Activated CD8-positive, alpha-beta memory T cell treated with anti-CD3 and anti-CD28 coated beads for 1 hour (primary cell): Measurements from ENCODE around the gene TRPM3.

Experiments
- DNase-seq, 2 donors: peaks; one replicate each; pipeline ENCODE4 v3.0.0-alpha.2; 2020; ENCODE audit warnings: low read depth in 1 of 2; ENCODE audit errors: extremely low read depth in 1 of 2

Gene TRPM3

DNA sequence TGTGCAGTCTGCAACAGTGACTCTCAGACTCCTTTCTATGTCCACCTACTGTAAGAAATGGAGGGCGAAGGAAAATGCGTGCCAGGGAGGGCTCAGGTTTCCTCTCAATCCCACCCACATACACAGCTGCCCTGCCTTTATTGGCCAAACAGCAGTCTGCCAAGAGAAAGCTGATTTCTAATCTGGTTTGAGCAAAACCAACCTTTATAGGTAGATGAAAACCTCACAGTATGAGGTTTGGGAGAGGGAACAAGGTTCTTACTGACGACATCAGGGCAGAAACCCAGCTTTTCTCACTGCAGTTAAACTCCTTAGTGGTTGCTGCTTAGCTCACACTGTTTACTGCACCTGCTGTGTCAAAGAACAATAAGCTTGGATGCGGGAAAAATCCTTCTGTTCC, 554.7 kb downstream of the TRPM3 start:
- no peak for DNase-seq

DNA sequence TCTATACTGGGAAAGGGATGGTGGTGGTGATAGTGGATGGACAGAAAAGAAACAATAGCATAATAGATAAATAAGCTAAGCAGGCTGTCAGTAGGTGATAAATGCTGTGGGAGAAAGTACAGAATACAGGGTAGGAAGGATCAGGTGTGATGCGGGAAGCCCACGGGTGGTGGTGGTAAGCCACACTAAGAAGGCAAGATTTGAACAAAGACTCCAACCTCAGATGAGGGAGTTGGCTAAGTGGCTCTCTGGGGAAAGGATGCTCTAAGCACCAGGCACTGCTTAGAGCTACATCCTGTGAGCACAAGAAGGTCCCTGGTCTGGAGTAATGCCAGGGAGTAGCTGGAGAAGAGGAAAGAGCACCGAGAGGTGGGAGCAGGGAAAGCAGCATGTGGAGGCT, 555.4 kb downstream of the TRPM3 start:
- DNase-seq = no peak

DNA sequence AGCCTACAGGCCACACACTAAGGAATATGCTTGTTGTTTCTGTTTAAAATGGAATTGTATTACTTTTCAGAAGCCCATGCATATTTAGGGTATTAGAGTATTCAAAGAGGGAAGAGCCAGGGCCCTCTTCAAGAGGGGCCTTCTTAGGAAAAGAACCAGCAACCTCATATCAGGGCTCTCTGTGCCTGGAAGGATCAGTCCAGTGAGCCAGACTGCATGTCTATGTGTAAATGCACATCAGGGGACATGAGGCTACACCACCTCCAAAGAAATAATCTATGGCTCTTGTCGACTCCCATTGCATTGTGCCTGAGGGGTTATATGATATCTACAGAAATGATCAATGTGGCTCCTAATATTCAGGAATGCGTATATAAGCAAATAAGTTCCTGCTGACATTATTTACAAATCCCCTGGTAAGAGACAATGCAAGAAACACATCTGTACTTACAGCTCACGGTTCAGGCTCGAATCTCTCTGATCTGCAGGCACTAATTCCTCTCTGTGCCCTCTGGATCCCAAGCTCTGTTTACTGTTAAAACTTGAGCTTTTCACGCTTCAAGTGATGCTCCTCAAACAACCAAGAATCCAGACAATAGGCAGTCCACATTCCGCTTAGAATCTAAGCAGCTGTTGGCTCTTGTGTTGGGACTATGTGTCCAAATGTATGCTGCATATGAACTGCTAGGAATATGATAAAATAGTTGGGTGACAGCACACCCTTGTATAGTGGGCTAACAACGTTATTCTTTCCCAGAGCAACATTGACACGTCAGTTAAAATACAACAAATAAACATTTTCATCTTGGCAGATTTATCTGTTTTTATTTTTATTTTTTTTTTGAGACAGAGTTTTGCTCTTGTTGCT, 556.7 kb downstream of the TRPM3 start:
- DNase-seq = no peak

DNA sequence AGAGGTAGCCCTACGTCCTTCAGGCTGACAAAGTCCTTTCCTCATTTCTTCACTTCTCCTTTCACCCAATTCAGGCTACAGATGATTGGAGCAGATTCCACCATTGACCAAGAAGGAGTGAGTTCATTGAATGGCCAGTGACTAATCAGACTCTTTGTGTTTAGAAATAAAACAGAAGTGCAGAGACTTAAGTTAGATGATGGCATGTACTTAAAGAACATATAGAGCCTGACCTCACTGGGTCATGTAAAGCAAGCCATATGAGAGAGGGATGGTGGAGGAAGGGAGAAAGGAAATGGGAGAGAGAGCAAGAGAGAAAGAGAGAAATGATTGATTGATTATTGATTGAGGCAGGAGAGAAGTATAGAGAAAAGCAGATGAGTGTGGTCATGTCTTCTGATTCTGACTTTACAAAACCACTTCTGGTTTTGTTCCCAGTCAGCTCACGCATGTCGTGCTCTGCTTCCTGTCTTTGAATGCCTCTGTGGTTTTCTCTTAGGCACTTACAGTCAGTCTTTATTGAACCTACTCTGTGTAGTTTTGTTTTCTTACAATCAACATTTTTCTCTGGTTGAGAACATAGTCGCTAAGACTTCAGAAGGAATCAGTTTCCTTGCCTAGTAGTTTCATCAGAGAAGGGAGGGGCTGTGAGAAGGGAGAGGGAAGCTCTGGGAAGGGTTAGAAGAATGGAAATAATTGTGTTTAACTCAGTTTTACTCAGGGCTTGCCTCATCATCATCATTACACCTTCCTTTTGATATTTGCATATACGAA, 557.8 kb downstream of the TRPM3 start:
- DNase-seq = no peak

DNA sequence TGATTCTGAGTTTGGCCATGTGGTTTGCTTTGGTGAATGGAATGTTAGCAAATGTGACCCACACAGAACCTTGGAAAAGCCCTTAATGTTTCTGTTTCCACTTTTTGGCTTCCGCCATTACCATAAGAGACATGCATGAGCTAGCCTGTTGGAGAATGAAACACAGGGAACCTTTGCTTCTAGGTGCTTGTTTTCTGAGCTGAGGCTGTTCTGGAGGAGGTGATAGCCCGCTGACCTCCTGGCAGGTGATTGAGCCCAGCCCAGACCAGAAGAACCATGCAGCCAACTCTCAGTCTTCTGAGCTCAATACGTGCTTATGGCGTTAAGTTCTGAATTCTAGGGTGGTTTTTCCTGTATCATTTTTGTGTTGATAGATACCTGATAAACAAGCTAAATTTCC, 558.4 kb downstream of the TRPM3 start:
- DNase-seq = no peak

DNA sequence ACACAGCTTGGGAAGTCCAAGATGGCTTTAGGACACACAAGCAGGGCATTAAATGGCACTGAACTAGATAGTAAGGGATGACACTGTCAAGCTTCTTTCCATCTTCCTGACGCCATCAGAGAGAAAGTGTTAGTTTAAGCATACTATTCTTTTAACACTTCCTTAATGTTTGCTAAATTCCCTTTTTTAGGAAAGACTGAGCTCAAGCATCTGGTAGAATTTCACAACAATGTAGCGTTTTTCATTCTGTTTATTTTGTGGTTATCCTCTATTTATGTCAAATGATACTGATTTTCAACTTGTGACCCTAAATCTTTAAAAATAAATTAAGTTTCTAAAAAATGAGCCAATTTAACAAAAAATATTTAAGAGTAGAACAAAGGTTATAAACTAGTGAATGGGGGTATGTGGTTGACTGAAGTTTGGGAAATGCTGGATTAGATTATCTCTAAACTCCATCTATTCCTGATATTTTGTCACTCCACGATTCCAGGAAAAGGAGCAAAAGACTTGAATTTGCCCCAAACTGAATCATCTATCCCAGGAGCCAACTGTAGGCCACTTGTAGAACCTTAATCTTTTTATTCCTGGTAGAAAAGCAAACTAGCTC, 559.5 kb downstream of the TRPM3 start:
- no peak for DNase-seq

DNA sequence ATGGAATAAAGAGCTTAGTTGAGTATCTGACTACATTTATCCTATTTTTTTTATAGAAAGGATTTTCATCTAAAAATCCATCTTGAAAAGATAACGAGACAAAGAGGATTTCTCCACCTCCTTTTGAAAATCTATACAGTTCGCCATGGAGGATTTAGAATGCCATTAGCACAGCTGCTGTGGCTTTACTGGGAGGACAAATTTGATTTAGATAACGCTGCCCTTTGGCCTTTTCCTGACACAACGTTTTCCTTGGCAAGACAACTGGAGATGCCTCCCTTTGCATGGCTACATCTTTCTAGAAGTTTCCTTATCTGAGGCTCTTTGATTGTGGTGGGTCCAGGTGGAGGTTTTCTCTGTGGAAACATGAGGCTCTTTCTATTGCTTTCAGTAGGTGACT, 560.3 kb downstream of the TRPM3 start:
- DNase-seq = no peak

DNA sequence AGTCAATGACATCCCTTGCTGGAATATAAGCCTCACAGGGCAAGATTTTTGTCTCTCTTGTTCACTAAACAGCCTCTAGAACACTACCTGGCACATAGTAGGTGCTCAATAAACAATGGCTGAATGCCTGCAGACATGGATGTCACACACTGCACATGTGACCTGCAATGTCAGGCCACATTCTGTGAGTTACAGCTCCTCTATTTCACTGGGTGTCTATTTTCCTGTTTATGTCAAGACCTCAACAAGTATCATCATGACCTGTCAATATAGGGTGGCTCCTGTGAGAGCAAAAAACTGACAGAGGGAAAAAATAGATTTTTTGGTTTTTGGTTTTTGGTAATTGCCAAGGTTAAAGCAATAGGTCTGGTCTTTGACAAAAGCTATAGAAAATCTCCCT, 562.3 kb downstream of the TRPM3 start:
- no peak for DNase-seq

DNA sequence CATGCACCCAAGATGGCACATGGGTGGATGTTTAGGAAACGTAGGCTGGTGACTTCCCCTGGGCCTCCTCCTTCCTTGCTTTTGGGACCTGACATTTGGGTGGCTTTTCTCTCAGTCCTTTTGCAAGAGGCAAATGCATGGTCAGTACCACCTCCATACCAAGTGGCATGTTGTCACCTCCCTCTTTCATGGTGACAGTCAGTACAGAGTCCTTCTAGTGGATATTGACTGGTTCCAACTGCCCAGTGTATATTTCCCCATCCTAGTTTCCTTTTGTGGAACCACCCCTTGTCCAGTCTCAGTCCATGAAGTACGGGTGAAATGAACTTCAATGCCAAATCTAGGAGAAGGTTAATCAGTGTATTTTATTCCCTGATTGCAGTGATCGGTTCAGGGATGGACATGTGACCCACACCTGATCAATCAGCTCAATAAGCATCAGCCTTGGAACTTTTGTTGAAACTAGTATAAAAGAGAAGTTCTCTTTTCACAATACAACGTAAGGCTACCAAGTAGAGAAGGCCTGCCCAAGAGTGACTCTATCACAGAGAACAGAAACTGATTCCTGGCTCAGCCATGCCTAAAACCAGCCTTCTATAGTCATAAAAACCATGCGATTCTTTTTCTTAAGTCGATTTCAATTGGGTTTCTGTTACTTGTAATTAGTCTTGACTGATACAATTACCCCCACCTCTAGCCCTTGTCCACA, 563.6 kb downstream of the TRPM3 start:
- DNase-seq = no peak

DNA sequence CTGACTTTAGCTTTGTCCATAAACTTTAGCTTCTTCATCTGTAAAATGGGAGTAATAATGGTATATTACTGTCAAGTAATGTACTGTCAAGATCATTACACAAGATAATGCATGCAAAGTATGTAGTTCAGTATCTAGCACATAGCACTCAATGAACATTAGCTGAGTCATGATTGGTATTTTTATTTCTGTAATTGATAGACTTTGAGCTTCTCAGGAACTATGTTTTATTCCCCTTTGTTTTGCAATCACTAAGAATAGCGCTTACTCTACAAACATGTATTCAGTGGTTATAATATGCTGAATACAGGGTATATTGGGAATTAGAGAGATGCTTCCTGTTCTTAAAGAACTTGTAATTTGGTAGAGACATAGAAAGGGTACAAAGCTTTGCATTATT, 564.6 kb downstream of the TRPM3 start:
- DNase-seq = no peak

DNA sequence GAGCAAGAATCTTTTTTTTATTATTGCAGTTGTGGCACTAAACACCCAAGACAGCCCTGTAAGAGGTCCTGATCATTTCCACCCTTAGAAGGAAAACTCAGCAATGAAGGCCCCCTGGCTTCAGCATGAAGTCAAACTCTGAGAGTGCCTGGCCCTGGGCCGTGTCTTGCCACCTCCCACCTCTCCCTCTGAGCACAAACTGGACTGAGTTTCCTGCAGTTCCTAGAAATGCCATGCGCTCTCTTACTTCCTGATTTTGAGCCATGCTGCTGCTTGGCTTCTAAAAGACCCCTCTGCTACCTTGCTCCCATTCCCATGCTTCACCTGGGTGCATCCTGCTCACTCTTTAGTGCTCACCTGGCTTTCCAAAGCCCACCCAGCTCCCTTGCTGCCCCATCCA, 566.5 kb downstream of the TRPM3 start:
- no peak for DNase-seq

DNA sequence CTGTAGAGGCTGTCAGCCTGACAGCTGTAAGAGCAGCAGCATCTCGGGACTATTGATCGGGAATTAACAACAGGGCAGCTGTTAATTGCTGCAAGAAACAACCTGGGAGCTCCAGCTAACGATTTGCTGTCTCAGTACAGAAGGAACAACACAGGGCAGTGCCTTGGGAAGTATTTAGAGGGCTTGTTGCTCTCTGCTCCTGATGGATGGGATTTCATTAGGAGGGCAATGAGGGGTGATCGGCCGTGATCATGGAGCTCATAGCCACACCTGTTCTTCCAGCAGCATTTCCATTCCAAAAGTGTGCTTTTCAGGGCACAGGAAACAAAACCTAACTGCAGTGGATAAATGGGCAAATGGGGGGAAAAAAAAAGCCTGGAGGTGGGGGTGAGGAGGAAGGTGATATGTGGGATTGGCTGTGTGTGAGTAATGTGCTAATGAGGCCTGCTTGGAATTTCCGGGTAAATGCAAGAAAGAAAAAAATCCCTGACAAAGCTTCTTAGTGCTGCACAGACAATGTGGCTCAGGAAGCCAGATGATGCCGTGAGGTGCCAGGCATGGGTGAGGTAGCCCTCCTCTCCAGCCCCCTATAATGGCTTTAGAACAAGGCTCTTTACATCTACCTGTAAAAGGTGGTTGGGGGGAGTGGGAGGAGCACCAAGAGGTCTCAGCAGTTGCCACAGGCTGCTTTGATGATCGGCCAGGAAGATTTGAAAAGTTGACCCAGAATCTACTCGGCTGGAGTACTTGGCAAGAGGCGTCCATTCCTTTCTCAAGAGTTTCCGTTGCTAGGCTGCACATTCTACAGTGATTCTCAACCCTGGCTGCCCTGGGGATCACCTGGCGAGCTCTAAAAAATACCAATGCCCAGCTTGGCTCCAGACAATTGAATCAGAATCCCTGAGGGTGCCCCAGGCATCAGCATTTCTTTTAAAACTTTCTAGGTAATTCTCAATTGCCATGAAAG, 567.4 kb downstream of the TRPM3 start:
- DNase-seq = no peak

DNA sequence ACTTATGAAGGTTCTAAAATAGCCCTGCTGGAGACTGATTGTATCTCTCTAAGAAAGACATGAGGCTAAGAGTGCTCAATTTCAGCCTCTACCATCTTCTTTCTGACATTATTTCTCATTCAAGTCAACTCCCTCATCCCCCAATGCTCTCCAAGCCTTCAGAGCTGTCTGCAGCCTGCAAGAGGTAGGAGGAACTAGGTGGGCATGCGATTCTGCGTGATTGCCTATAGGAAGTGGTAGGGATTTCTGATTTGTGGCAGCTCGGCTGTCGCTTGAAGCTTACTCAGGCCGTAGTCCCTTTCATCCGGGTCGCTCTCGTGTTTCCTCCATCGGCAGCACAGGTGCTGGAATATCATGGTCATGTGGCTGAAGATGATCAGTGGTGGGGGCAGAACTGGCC, 568.9 kb downstream of the TRPM3 start:
- DNase-seq = no peak

DNA sequence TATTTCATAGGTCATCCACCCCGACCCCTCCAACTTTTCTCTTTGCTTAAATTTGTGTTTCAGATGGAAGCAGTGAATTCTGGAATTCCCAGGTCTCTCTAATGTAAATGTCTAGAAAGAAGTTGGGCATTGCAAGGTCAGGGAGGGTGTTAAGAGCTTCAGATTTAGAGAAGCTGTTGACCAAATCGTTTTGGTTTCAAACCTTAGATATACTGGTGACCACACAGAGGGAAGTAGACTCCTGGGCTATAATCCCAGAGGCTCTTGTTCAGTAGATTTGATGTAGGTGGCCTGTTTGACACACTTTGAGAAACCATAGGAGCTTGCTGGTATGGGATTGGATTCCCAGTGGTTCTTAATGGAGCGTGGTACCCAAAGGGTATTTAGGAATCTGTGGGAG, 569.6 kb downstream of the TRPM3 start:
- DNase-seq = no peak

DNA sequence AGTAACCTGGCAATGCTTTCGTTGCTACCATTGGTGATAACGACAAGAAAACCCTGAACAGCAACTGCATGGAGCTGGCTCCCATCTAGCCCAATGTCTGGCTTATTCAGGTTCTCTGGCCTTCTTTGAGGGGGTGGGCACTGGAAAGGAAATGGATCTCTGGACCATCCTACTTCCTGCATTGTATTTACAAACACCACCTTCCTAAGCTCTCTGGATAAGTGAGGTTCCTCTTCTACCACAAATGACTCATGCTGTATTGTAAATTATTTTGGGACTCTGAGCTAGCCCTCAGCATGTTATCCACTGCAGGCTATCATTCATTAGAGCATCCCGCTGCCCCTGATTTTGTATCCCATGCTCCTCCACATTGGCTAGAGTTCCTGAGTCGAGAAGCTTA, 570.0 kb downstream of the TRPM3 start:
- no peak for DNase-seq

DNA sequence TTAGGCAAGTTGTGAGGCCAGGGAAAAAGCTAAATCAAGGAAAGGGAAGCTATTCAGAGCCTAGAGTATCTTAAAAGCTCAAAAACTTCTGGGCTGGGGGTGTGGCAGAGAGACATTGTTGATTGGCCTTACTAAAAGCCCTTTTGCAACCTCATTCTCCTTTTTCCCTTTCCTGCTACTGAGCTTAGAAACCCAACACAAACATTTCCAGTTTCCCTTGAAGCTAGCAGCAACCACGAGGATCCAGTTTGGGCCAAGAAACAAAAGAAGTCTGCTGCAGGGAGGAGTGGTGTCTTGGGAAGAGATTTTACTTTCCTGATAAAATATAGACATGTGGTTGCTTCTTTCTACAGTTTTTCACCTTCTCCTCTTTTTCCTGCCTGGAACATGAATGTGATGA, 571.5 kb downstream of the TRPM3 start:
- no peak for DNase-seq

DNA sequence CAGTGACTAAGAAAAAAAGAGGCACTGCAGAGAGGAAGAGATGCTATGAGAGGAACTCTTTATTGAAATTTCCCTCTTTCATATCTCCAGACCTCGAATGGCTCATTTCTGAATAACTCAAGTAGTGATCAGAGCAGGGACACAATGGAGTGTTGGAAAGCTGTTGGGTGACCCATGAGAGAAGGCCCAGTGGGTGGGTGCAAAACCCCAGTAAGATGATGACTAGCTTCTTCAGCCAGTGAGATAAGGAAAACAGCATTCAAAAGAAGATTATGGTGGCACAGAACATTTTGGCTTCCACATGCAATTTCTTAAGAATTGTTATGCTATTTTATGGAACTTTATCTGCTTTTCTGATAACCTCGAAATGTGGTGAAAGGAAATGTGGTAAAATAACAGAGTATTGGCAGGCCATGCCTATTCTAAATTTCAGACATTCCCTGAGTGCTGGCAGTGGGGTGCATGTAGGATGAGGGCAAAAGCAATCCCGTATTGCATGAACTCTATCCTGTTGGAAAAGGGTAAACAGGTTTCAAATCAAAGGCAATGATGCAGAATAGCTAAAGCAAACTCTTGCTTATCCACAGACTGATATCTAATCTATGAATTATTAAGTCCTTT, 579.0 kb downstream of the TRPM3 start:
- no peak for DNase-seq

DNA sequence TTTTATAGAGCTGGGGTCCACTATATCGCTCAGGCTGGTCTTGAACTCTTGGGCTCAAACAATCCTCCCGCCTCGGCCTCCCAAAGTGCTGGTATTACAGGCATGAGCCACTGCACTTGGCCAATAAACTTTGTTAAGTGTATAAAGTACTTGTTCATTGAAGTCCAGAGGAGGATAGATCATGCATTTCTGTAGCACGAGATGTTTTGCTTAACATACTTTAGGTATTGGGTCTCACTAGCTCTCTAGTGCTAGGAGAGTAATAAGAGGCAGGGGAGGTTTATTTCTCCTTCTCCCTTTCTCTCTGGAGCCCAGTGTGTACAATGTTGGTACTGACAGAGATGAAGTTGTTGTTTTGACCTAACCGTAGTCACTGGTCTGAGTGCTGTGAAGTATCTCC, 581.4 kb downstream of the TRPM3 start:
- no peak for DNase-seq

DNA sequence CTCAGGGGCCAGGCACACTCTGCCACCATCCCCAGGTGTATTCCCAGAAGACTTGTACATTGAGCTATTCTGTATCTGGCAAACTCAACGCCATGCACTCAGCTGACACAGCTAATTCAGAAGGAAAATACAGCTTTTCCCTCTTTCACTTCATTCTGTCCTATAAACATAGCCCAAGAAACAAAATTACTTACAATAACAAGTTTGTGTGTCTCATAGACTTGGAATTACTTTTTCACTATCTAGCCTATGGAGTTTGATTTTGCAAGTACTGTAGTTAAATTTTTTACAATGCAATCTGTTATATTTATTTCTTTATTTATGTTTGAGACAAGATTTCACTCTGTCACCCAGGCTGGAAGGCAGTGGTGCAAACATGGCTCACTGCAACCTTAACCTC, 581.9 kb downstream of the TRPM3 start:
- DNase-seq = no peak

DNA sequence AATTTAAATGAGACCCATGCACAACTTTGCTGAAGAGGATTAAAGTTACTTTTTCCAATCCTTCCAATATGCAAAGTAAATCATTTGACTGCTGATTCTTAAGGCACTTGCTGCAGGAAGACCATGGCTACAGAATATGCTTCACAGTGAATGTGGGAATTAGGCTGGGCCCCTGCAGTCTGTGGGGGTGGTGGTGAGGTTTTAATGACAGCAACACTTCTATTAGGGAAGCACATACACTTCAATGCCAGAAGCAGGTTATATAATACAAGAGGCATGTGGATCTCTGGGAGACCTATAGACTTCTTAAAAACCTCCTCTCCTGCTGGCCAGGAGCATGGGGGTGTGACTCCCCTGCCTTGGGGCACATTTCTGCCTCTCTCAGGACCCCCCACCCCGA, 582.4 kb downstream of the TRPM3 start:
- no peak for DNase-seq
